M059J (cell line): ENCODE results near the gene APPBP2. TPM values are rescaled to one million over a fixed set of nuclear protein-coding genes. Genes with fewer than 3 reads are reported as not detected.
"Not testable (repeated sequence)": the region's sequence is repeated elsewhere in the genome, so short reads cannot be mapped to it uniquely, and the experiment has no call there.

Source experiments
- DNase-seq: peaks from one replicate; pipeline ENCODE4 v3.0.0-alpha.2; 2012; ENCODE audit warnings: low read depth
- total RNA-seq: library from RNA; depleted of rRNA; stranded (reverse); fragments of >200 nt; shearing (Covaris generic); gene quantifications from 2 replicates; pipeline ENCODE4 v1.2.3, GENCODE V29; 2014

The APPBP2 gene
- total RNA-seq, 1 experiment from 2014 or later, result 30.2 TPM

GRCh38 chr17:60496041-60496440 lies 30.0 kb downstream of the APPBP2 start:
- peak; percentile 19 for DNase-seq

- no peak for DNase-seq
Measured at GRCh38 chr17:60495260-60495659, 30.8 kb downstream of the APPBP2 start.

- DNase-seq, result no peak
Measured at GRCh38 chr17:60493847-60494321, 32.2 kb downstream of the APPBP2 start.

GRCh38 chr17:60491771-60492170 lies 34.3 kb downstream of the APPBP2 start:
- DNase-seq, result no peak

GRCh38 chr17:60490594-60490993 lies 35.4 kb downstream of the APPBP2 start:
- not testable (repeated sequence) for DNase-seq

GRCh38 chr17:60481604-60482003 lies 44.4 kb downstream of the APPBP2 start:
- DNase-seq, result no peak

GRCh38 chr17:60473788-60474187 lies 52.3 kb downstream of the APPBP2 start:
- DNase-seq, result no peak

GRCh38 chr17:60472449-60472848 lies 53.6 kb downstream of the APPBP2 start:
- DNase-seq, result no peak

GRCh38 chr17:60471451-60471850 lies 54.6 kb downstream of the APPBP2 start:
- DNase-seq, result no peak

- no peak for DNase-seq
Measured at GRCh38 chr17:60468371-60468770, 57.7 kb downstream of the APPBP2 start.

- DNase-seq, result no peak
Measured at GRCh38 chr17:60464343-60464742, 61.7 kb downstream of the APPBP2 start.

GRCh38 chr17:60463157-60463835 lies 62.7 kb downstream of the APPBP2 start:
- no peak for DNase-seq

GRCh38 chr17:60461584-60461983 lies 64.5 kb downstream of the APPBP2 start:
- DNase-seq, result no peak

- no peak for DNase-seq
Measured at GRCh38 chr17:60457148-60457547, 68.9 kb downstream of the APPBP2 start.

GRCh38 chr17:60455378-60455777 lies 70.7 kb downstream of the APPBP2 start:
- DNase-seq, result no peak

GRCh38 chr17:60451965-60452364 lies 74.1 kb downstream of the APPBP2 start:
- DNase-seq, result no peak

GRCh38 chr17:60451071-60451470 lies 75.0 kb downstream of the APPBP2 start:
- no peak for DNase-seq

GRCh38 chr17:60447375-60447774 lies 78.7 kb downstream of the APPBP2 start:
- no peak for DNase-seq

GRCh38 chr17:60445144-60445543 lies 80.9 kb downstream of the APPBP2 start:
- no peak for DNase-seq

- no peak for DNase-seq
Measured at GRCh38 chr17:60443713-60444112, 82.3 kb downstream of the APPBP2 start.

GRCh38 chr17:60442271-60443173 lies 83.5 kb downstream of the APPBP2 start:
- peak; percentile 29 for DNase-seq

- no peak for DNase-seq
Measured at GRCh38 chr17:60439501-60439900, 86.5 kb downstream of the APPBP2 start.

- no peak for DNase-seq
Measured at GRCh38 chr17:60436676-60437075, 89.4 kb downstream of the APPBP2 start.
